GM21723 (cell line): ENCODE data around the gene SLC35A3.
"Not testable (repeated sequence)": the region's sequence is repeated elsewhere in the genome, so short reads cannot be mapped to it uniquely, and the experiment has no call there.

Source experiments
- ATAC-seq: cut with Tn5 transposase; IDR thresholded peaks from one replicate; pipeline ENCODE4 v1.9.1; 2021; ENCODE audit warnings: mild to moderate bottlenecking, moderate library complexity; ENCODE audit not compliant: unreplicated experiment

Gene SLC35A3

DNA sequence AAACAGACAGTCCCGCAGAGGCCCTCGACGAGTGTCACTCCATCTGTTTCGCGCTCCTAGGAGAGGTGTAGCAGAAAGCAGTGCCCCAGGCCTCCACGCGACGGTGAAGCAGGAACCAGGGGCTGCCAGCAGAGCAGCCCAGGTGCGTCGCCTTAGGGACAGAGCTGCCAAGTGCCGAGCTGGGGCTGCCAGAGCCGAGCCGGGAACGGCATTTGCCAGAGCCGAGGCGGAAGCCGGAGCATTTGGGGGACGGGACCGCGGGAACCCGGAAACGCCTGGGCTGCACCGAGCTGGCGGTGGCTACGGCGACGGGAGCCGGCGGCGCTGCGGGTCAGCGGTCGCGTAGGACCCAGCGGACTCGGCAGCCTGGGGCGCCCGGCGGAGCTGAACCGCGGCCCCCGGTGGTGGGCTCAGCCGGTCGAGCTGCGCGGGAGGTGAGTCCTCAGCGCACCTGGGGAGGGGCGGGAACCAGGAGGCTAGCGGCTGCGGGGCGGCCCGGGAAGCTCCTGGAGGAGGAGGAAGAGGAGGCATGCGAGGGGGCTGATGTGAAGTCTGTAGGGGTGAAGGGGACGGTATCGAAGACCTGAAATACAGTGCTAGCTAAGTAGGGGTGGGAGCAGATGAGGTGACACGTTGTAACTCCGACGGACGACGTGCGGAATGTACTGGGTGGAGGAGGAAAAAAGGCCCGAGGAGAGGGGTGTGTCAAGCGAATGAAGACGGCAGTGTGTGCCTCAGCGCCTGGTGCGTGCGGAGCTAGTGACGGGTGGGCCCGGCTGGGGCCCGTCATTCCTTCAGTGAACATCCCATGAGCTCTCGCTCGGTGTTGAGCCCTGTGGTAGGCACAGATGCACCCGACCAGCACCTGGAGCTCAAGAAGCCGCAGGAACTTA, at the start of gene SLC35A3:
SLC35A3 (plus strand) TSS at position 268 of the 893 bp plus-strand sequence. CDS start 23,559 bp downstream, outside the sequence.
- ATAC-seq = peak; percentile 91

DNA sequence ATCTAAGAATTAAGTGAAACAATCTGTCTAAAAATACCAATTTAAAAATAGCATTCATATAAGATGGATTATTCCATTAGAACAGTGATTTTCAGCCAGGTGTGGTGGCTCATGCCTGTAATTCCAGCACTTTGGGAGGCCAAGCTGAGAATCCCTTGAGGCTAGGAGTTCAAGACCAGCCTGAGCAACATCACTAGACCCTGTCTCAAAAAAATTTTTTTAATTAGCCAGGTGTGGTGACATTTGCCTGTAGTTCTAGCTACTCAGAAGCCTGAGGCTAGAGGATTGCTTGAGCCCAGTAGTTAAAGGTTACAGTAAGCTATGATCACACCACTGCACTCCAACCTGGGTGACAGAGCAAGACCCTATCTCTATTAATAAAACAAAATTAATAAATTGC, 35.0 kb upstream of the SLC35A3 start:
- ATAC-seq = no peak

DNA sequence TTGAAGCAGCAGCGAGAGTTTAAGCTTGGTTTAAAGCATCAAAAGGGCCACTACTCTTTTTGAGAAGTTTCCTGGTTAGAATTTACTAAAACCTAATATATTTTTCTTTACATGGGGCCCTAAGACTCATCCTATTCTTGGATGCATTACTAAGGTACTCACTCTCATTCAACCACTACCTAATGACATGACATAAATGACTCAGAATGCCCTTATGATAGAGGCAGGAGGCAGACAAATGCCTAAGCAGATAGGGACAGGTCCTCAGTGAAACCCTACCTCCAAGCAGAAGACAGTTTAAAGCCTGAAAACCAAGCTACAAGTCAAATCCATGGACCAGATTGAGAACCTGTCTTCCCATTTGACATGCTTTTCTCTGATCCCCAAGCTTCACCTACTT, 34.3 kb upstream of the SLC35A3 start:
- no peak for ATAC-seq

DNA sequence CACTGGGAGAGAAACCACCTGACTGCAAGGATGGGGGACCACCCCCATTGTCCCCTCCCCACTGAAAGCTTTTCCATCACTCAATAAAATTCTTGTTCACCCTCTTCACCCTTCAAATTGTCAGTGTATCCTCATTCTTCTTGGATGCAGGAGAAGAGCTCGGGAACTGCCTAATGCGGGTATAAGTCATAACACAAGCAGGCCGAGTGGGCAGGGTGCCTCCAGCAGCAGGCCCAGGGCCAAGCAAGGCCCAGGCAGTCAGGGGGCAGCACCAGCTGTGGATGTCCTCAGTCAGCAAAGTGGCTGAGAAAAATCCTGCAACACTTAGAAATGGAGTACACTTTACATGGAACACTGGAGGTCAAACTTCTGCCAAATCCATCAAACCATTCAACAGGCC, 33.7 kb upstream of the SLC35A3 start:
- no peak for ATAC-seq

DNA sequence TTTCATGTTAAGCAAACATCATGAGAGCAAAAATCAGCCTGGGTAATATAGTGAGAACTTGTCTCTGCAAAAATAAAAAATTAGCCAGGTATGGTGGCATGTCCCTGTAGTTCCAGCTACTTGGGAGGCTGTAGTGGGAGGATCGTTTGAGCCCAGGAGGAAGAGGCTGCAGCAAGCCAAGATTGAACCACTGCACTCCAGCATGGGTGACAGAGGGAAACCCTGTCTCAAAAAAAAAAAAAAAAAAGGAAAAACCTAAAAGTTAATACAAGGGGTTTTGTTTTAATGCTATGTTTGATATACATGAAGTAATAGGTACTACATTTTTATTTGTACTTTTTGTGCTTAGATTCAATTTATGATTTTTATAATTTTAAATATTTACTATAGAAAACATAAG, 27.1 kb upstream of the SLC35A3 start:
- no peak for ATAC-seq

DNA sequence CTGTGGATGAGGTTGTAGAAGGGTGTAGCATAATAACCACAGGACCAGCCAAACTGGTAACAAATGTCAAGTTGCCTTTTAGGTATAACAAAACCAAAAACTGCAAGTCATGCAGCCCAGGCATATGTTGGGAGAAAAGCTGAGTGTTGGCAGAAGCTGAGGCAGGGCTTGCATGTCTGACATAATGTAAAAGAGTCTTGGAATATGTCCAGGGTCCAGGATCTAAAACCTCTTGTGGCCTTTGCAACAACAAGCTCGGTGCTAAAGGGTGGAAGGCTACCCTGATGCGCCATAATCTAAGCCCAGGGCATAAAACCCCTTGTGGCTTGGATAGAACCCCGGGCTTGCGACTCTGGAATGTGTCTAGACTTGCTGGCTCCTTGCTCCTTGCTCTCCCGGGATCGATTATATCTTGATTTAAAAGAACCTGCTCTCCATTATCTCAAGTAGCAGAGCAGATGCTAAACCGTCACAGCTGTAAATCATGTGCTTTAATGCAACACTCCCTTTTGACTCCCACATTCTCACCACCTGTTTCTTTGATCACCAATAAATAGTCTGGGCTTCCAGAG, 26.5 kb upstream of the SLC35A3 start:
- no peak for ATAC-seq

DNA sequence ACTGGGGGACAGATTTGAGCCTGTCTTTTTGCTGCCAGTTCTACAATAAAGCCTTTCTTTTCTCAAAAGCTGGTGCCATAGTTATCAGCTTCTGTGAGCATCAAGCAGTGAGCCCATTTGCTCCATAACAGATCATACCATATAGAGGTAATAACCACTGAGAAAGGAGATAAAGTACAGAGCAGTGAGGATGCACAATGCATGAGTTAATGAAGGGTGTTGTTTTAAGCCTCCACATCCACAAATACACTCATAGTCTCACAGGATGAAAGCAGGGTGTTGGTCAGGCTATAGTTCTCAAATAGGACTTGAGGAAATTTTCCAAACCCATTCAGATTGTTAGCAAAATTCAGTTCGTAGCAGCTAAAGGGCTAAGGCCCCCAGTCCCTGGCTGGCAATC, 25.6 kb upstream of the SLC35A3 start:
- no peak for ATAC-seq

DNA sequence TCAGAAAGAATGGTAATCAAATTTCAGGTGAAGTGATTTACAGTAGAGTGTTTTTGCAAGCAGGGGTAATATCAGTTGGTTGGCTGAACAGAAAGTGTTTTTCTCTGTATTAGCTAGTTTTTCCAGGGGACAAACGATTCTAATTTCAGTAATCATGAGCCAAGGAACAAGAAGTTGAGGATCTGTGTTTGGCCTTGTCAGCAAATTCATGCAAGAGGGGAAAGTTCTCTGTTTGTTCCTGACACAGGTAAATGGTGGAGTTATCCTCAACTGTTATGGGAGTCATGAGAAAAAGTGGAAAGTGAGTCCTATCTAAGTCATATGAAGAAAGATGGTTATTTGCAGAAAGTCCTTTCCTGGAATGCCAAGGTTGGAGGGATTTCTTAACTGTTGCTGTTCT, 24.6 kb upstream of the SLC35A3 start:
- no peak for ATAC-seq

DNA sequence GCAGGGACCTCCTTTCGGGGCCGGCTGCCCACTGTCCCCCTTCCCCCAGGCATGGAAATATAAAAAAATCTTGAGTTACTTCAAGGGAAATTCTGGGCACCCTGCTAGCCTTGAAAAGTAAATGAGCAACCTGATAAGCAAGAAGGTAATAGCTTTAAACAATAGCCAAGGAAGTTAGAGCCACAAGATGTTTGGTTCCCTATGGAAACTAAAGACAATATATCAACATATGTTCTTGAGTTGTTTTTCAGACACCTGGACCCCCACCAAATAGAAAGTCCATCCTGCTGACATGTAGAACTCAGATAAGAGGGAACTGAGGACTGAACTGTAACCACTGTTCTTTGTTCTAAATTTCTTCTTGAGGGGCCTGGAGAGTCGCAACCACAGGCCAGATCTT, 19.3 kb upstream of the SLC35A3 start:
- no peak for ATAC-seq

DNA sequence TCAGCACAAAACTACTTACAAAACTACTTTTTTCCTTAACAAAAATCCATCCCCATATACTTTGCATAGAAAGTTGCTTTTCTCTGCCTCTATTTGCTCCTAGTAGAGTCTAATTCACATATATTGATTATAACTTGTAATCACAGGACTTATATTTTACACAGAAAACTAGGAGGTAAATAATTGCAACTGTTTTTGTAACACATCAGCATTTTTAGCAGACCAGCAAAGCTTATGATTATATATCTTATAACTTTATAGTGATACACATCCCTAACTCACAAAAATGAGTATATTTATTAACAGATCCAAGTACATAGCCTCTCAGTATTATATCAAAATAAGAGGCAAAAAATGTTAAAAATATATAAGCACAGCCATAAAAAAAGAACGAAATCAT, 17.3 kb upstream of the SLC35A3 start:
- no peak for ATAC-seq

DNA sequence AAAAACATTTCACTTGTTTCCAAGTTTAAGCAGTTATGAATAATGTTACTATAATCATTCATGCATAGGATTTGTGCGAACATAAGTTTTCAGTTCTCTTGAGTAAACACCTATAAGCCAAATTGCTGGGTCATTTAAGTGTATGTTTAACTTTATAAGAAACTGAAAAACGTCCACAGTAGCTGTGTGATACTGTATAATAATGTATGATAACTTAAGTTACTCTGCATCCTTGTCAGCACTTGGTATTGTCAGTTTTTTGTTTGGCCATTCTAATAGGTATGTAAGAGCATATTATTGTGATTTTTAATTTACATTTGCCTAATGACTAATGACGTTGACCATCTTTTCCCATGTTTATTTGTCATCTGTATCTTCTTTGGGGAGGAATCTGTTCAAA, 14.4 kb upstream of the SLC35A3 start:
- no peak for ATAC-seq

DNA sequence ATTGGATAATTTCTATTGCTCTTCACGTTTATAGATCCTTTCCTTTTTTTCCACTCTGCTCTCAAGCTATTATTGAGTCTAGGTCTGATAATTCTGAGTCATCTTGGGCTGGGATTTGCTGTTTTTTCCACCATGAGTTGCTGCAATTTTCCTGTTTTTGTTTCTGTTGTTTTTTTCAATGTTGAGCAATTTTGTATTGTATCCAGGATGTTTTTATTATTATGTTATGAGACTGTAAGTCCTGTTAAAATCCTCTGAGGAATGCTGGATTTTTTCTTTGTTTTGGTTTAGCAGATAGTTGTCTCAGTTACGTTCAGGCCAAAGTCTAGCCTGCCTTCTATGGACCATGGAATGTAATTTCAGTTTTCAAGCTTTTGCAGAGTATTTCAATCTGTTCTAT, 13.0 kb upstream of the SLC35A3 start:
- no peak for ATAC-seq

DNA sequence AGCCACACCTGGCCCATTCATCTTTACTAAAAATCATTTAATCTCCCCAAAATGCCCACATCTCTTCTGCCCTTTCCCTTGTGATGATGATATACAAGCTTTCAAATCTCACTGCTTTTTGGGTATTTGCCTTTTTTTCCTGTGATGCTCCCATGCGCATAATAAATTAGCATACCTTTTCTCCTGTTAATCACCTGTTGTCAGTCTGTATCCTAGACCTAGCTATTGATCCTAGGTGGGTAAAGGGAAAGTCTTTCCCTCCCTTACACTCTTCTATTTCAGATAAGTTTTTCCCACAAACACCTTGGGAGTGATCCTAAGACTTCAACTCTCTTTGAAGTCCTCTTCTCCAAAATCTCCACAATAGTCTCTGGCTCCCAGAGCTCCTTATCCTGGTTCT, 12.0 kb upstream of the SLC35A3 start:
- no peak for ATAC-seq

DNA sequence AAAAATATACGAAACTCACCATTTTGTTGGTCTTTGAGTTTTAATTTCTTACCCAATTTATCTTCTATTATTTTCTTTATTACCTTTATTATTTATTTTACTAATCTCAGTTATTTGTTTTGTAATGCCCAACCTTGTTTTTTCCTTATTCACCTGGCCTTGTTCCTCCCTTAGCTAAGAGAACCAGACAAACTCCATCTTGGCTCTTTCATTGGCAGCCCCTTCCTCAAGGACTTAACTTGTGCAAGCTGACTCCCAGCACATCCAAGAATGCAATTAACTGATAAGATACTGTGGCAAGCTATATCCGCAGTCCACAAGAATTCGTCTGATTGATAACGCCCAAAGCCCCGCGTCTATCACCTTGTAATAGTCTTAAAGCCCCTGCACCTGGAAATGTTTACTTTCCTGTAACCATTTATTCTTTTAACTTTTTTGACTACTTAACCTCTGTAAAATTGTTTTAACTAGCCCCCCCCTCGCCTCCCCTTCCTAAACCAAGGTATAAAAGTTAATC, 10.5 kb upstream of the SLC35A3 start:
- ATAC-seq = not testable (repeated sequence)

DNA sequence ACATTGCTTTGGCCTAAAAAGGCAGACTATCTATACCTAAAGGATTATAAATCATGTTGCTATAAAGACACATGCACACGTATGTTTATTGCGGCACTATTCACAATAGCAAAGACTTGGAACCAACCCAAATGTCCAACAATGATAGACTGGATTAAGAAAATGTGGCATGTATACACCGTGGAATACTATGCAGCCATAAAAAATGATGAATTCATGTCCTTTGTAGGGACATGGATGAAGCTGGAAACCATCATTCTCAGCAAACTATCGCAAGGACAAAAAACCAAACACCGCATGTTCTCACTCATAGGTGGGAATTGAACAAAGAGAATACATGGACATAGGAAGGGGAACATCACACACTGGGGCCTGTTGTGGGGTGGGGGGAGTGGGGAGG, 9.5 kb upstream of the SLC35A3 start:
- ATAC-seq = not testable (repeated sequence)

DNA sequence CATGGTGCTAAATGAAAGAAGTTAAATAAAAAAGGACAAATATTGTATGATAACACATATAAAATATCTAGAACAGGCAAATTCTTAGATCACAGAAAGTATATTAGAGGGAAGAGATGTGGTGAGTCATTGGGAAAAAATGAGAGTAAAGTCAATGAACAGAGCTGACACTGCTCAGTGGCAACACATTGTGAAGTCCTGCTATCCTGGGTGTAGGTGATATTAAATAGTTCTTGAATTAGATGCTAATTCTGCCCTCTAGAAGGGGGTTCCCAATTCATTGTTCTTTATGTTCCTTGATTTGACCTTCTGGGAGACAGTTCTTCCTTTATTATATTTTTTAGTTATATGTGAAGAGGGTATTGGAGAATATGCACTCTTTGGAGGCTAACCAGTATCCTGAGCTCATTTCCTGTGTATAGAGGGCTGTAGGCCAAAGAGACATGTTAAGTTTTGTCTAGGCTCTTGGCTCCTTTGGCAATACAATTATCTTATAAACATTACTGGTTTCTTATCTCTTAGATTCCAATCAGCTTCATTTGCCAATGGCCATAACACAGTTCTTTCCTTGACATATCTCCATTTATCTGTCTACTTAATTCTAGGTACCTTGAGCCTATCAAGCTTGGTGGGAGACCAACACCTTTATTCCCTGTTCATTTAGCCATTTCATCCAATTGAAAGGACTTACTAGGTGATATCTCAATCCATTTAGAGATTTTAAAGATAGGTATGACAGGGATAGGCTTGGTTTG, 6.6 kb upstream of the SLC35A3 start:
- no peak for ATAC-seq

DNA sequence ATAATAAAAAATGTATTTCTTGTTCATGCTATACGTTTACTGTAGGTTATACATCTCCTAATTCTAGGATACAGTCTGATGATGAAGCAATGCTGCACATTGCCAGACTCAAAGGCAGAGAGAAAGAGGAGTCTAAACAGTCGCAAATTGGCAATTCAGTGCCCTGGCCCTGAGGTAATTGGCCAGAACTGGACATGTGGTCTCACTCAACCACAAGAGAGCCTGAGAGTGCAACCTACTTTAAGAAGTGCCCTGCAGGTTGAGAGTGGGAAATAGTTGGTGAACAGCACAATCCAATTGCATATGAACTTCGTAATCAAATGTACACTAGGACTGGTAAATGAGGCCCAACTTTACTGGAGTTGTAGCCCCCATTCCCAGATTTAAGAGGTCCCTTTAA, 5.0 kb upstream of the SLC35A3 start:
- no peak for ATAC-seq

DNA sequence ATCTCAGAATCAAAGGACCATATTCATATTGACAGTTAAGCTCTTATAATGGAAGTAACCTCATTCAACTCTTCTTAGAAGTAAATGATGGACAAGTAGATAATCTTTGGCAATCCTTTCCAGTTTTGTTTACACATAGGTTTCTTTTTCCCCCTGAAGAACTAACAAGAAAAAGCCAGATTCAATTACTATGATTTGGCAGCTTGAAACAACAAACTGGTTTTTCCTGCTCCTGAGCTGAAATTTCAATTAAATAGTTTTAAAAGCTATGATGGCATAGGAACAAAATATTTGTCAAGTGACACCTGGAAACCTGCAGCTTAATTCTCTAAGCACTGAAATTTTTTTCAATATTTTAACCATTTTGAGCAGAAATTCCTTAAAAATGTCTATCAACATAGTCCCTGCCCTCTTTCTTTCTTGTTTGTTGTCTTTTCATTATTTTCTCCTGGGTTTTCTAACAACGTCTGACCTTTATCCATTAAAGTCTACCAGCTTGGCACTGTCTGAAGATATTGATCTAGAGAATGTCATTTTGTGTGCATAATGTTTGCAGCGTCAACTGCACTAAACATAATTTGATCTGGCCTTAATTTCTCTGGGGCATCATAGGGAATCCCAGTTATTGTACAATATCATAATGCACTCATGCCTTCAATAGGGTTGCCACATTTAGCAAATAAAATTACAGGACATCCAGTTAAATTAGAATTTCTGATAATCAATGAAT, 4.0 kb upstream of the SLC35A3 start:
- no peak for ATAC-seq

DNA sequence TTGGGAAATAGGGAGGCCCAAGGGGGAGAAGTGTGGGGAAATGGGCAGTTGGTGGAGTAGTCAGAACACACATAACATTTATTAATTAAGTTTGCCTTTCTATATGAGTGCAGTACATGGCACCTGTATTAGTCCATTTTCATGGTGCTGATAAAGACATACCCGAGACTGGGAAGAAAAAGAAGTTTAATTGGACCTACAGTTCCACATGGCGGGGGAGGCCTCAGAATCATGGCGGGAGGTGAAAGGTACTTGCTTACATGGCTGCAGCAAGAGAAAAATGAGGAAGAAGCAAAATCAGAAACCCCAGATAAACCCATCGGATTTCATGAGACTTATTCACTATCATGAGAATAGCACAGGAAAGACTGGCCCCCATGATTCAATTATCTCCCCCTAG, 1.6 kb upstream of the SLC35A3 start:
- no peak for ATAC-seq

DNA sequence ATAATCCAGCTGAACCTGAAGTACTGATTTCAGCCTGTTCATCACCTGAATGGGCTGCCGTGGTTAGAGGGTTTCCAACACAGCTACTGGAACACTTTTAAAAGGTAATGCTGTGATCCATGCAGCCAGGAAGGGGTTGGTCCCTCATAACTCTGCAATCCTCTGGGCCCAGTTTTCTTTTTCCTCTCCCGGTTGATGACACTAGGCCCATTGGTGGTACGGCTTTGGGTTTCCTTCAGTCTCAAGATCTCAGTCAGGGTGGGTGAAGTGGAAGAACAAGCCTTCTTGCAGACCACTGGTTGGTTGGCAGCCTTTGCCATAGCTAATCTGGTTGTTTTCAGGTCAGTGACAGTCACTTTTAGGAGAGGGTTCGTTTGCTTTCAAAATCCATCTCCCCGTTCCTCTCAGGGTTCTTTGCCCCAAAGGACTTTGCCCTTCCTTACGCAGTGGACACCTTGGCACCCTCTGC, 502 bp upstream of the SLC35A3 start:
- ATAC-seq = peak; percentile 18
